ENCODE measurements around the gene ZNF550.

- no peak for TF ChIP-seq CTCF (IDR thresholded peaks at IDR 0.05 in 2 of 3, conservative IDR thresholded peaks at IDR 0.05 in 1 of 3; ENCODE audit: borderline replicate concordance in 1 of 3, insufficient read depth in 1 of 3, low read depth in 2 of 3, low read length in 2 of 3)
- TF ChIP-seq POLR2A (IDR thresholded peaks at IDR 0.05; ENCODE audit: borderline replicate concordance, extremely low read depth, insufficient read depth, insufficient read length), result no peak
- TF ChIP-seq EZH2 (IDR thresholded peaks at IDR 0.05), result no peak
- TF ChIP-seq POLR2AphosphoS5 (IDR thresholded peaks at IDR 0.05; ENCODE audit: low read depth, low read length), result no peak
Measured at GRCh38 chr19:57560049-57560491, 407 bp upstream of the ZNF550 start.

Measured in HCT116 (cell line).